NCI-H2081 treated with DMSO at 0.1 percent for 48 hours (cell line): Measurements from ENCODE around the gene KLHL11.

Experiments
- DNase-seq: peaks from one replicate; lab custom pipeline; 2025; lab: John Stamatoyannopoulos, UW

Gene KLHL11, protein sequence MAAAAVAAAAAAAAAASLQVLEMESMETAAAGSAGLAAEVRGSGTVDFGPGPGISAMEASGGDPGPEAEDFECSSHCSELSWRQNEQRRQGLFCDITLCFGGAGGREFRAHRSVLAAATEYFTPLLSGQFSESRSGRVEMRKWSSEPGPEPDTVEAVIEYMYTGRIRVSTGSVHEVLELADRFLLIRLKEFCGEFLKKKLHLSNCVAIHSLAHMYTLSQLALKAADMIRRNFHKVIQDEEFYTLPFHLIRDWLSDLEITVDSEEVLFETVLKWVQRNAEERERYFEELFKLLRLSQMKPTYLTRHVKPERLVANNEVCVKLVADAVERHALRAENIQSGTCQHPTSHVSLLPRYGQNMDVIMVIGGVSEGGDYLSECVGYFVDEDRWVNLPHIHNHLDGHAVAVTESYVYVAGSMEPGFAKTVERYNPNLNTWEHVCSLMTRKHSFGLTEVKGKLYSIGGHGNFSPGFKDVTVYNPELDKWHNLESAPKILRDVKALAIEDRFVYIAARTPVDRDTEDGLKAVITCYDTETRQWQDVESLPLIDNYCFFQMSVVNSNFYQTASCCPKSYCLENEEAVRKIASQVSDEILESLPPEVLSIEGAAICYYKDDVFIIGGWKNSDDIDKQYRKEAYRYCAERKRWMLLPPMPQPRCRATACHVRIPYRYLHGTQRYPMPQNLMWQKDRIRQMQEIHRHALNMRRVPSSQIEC

DNA sequence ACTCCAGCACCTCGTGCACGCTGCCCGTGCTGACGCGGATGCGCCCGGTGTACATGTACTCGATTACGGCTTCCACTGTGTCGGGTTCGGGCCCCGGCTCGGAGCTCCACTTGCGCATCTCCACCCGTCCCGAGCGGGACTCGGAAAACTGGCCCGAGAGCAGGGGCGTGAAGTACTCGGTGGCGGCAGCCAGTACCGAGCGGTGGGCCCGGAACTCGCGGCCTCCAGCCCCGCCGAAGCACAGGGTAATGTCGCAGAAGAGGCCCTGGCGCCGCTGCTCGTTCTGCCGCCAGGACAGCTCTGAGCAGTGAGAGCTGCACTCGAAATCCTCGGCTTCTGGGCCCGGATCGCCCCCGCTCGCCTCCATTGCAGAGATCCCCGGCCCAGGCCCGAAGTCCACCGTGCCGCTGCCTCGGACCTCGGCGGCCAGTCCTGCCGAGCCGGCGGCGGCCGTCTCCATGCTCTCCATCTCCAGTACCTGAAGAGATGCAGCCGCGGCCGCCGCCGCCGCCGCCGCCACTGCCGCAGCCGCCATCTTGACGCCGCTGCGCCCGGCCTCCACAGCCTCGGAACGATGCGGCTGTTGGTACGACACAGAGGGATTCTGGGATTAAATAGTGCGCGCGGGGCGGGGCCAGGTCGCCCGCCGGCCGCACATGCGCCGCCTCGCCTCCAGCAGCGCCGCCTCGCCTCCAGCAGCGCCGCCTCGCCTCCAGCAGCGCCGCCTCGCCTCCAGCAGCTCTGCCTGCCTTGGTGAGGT, at the start of gene KLHL11:
Gene KLHL11 (minus strand): TSS at position 588 of the 760 bp plus-strand sequence. CDS start 53 bp downstream, at position 535.
- peak; percentile 43 for DNase-seq

DNA sequence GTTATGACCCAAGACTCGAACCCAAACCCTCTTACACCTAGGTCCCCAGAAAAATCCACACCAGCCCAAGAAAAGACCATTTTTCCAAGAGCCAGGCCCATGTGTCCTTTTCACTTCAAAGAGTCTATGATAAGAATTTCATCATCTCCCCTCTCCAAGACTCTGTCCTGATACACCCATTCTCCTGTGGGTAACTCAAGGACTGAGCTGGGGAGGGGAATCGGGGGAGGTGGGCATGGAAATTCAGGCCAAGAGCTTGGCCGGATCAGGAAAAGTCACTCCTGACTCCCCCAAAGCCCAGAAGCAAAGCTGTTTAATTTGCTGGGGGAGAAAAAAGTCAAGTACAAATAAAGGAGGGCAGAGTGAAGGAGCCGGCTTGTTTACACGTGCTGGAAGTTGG, 49.8 kb upstream of the KLHL11 start:
- DNase-seq = no peak

DNA sequence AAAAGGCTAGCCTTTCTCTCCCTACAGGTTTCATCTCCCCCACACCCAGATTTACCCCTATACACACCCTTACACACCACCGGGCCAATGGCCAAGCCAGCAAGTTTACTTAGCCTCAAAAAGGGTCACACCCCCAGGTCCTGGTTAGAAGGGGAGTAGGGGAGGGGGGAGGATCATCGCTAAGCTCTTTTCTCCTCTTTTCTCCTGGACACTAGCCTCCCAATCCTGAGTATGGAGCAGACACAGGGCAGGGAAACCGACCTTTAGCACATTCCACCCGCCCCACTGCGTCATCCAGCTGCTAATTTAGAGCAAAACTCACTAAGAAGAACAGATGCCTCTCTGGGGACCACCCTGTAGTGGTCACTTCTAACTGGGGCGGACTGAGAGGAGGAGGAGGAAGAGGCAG, 49.1 kb upstream of the KLHL11 start:
- DNase-seq = no peak

DNA sequence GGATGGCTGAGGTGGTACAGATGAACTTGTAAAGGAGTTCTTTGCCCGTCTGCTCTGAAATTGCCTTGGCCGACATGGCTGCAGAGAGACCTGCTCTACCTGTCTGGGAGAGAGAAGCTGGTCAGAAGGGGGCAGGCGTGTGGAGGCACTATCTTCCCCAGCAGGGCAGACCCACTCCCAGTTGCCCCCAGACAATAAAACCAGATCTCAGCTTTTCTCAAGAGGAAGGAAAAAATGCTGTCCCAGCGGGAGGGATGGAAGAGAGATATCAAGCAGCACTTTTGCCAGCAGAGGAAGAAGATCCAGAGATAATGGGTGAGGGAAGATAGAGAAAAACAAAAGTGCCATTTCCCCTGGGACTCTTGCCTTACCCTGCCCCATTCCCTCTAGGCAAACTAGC, 48.6 kb upstream of the KLHL11 start:
- no peak for DNase-seq

DNA sequence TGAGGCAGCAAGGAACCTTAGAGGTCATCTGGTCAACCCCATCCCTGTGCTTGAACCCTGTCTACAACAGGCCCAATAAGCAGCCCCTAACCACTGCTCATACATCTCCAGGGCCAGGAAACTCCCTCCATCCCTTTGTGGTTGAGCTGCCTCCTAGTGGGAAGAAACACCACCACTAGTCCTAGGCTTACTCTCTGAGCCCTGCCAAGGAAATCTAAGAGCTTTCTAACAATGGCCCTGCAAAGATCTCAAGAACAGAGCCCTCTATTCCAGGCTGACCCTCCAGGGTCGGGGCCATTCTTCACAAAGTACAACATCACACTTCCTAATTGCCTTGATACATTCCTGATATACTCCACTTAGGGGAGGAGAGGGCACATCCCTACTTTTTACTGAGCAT, 47.7 kb upstream of the KLHL11 start:
- DNase-seq = no peak

DNA sequence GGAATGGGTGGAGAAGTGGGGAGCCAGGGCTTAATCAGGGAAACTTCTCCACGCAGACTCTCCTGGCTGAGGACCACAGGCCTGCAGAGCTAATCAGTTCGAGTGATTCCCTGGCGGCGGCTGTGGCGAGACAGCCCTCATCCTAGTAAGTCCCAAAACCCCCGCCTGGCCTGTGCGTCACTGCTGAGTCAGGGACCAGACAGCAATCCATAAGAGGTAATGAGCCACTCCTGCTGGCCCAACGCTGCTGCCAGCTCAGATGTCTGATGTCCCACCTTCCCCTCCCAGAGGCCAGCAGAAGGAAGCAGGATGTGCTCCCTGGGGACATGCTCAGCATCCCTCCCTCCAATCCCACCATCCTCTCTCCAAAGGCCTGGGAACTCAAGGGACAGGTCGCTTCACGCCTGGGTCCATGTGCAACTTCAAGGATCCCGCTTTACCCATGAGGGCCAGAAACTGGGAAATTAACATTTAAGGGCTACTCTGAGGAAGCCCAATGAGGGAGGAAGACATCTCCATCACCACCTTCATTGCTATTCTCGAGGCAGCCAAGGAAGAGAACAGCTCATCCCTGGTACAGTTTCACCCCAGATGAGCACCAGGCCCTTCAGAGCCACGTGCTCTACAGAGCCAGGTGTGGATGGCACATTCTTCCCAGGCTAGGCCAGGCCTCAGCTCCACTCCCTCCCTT, 45.6 kb upstream of the KLHL11 start:
- no peak for DNase-seq

DNA sequence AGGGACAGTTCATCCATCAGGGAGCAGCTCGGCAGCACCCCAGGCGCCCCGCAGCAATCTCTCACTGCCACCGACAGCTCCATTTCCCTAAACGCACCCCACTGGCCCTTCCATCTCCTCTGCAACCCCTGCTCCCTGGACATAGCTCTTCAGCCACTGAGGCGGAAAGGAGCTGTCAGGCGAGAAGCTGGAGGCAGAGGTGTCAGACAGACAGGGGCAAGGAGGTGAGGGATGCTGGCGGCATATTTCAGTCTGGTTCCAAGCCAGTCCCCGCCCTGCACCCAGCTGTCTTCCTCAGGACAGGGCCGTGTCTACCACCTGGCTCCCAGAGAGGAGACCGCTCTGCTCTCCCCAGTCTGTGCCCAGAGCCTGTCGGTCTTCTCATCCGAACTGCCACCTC, 43.9 kb upstream of the KLHL11 start:
- no peak for DNase-seq

DNA sequence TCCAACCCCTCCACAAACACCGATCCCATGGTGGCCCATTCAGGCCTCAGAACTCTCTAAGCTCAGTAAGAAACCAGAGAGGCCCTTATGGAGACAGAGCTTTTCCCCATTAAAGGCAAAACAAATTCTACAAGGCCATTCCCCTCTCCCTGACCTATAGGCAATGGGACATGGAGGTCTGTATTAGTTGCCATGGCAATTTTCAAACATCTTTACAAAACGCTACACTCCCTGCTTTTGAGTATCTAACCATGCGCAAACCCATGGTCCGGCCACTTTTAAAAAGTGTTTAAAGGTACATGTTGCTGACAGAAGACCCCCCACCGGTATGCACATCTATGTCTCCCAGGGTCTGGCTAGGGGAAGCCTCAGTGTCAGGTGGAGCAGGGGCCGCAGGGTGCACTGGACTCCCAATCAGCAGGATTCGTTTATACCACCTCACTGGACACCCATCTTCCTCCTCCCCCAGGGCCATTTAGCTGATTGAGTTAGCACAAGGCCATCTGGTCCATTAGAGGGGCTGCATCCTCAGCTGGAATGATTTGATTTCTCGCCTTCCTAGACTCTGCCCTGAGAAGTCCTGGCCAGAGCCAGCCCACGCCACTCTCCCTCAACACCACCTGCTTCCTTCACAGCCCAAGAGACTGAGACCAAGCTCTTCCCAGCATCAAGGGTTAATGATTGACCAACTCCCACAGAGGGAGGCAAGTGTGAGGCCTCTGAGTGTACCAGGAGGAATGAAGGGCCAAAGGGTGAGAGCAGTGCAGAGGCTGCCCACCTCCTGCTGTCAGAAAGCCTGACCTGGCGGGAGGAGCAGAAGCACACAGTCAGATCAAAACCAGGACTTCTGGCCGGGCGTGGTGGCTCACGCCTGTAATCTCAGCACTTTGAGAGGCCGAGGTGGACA, 42.7 kb upstream of the KLHL11 start:
- DNase-seq = no peak

DNA sequence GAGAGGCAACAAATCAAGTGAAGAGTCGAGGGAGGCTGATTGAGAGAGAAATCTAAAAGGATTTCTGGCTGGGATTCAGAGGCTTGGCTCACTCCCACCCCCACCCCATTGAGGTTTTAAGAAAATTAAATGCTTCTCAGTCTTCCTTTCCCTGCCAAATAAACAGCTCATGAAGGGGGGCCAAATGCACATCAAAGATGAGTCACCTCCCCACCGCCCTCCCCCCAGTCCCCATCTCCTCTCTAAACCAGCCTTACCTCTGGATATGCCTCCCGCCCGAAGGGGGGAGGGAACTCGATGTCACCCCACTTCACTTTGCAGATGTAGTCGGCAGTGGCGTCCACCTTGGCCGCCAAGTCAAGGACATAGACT, 41.9 kb upstream of the KLHL11 start:
- no peak for DNase-seq

DNA sequence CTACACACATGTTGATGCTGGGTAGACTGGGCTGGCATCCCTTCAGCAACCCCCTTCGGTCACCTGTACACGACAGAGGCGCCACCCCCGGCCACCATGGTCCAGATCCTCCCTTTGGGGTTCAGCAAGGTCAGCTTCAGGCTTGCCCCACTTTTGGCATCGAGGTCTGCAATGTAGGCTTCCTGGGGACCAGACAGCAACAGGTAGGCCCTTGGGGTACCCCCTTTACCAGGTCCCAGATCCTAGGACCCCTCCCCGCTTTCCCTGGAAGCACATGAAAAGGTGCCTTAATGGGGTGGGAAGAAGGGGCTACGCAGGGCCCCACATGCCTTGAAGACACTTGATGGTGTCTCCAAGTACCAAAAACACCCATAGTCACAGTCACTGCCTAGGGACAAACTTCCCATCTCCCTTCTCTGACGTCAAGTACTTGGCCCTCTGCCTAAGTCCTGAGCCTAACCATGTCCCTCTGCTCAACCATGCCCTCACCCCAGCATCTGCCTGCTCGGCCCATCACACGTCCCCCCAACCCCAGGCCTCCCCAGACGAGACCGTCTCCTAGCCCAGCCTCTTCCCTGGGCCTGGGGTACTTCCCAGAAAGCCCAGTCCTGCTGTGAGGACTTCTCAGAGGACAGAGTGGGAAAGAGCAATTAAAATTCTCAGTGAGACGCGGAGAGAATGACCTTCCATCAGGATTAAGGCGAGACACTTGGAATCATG, 41.4 kb upstream of the KLHL11 start:
- no peak for DNase-seq

DNA sequence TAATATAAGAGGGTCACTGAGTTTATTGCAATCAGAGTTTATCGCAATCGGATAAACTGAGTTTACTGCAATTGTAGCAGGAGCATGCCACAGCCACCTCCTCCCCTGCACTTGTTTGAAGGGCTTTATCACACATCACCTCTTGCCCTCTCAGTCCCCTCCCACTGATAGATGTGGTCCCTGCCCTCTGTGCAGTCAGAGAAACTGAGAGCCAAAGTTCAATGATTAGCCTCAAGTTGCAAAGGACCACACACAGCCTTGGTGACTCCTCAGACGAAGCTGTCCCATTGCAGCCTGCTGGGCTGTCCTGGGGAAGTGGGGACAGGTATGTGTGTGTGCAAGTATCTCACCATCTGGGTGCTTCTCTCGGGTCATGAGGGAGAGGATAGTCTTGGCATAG, 39.9 kb upstream of the KLHL11 start:
- no peak for DNase-seq

DNA sequence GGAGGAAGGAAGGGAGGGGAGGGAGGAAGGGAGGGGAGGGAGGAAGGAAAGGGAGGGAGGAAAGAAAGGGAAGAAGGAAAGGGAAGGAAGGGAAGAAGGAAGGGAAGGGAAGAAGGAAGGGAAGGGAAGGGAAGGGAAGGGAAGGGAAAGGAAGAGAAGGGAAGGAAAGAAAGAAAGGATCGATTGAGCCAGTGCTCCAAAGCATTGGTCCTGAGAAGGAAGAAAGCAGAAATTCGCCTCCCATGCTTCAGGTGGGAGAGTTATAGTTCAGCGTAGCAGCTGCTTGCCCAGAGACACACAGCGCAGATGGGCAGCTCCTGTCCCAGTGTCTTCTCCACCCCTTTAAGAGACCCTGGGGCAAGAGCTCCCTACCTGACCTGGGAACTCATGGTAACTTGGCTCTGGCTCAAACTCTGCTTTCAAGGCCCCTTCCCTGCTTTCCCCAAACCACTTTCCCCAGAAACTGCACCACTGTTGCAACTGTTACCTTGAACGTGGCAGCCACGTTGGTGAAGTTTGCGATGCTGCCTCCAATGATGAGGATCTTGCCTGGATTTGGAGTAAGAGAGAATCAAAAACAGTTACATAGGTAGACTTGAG, 39.1 kb upstream of the KLHL11 start:
- no peak for DNase-seq

DNA sequence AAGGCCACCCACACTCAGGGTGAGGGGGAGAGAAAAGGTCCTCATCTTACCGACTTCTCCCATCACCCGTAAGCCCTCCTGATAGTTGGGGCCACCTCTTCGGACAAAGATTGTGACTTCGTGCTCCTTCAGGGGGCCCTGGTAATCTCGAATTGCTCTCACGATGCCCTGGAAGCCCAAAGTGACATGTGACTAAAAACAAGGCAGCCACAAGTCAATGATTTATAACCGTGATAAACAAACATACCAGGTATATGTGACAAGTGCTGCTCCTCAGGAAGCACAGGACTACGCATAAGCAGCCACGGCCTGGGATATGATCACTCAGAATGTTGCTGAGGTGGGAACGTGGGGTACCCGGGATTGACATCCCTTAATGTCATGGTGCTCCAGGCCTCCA, 36.4 kb upstream of the KLHL11 start:
- DNase-seq = no peak

DNA sequence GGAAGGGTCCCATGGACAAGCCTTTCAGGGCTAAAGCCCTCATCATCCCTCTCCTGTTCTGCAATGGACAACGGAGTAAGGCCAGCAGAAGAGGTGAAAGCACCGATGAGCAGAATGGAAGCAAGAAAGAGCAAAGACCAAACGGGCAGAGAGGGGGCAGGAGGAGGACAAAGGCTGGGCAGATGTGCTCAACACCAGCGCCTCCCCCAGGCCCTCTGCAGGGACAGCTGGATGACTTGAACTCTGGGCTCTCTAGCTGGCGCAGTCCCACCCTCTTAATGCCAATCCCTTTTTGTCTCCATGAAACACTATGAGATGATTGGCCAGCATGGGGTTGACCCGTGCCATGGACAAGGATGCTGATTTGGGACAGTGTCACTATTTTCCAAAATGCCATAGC, 31.5 kb upstream of the KLHL11 start:
- no peak for DNase-seq

DNA sequence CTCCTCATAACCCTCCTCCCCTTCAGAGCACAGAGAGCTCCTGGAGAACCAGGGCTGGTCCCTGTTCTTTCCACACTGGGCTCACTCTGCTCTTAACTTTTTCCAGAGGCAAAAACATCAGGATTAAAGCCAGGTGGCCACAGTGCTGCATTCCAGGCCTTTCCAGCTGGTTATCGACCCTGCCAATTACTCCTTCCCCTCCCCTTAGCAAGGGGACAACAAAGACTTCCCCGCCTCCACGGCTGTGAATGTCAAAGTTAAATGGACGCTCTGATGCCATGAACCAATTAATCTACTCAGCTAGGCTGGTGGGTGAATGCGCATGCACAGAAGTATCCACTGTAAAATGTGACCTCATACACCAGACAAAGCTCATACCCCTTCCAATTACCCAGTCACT, 30.4 kb upstream of the KLHL11 start:
- DNase-seq = no peak

DNA sequence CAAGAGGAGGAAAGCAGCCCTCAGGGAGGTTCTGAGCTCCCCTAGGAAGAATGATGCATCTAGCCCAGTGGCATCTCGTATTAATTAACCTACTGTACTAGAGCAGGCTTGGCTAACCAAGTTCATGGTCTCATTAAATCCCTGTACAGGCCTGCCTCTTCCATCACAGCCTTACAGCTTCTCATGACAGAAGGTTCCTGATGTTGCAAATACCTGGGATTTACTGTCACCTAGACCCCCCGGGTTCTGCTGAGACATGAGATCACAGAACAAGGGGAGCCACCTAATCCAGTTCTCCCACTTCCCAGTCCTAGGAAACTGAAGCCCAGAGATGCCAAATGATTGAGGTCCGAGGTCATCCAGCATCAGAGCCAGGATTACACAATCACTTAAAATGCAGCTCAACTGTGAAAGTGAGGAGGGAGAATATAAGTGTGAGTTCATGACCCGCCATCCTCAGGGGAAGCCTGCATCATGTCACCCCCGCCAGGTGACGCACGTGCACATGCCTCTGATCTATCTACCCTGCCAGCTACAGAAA, 29.6 kb upstream of the KLHL11 start:
- no peak for DNase-seq

DNA sequence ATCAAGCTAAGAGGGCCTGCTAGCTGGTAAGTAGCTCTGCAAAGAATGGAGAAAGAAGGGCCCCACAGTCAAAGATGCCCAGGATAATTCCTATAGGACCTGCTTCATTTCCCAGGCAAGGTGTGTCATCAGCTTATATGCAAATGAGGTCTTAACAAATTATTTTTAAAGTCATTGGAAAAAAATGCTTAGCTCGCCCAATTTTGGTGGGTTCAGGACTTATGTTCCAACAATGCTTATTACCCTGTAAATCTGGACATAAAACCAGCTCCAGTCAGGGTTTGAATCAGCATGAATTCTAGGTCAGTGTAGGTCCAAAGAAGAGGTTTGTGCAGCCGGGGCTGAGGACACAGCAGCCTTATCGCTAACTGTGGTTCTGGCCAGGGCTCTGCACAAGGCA, 28.2 kb upstream of the KLHL11 start:
- no peak for DNase-seq

DNA sequence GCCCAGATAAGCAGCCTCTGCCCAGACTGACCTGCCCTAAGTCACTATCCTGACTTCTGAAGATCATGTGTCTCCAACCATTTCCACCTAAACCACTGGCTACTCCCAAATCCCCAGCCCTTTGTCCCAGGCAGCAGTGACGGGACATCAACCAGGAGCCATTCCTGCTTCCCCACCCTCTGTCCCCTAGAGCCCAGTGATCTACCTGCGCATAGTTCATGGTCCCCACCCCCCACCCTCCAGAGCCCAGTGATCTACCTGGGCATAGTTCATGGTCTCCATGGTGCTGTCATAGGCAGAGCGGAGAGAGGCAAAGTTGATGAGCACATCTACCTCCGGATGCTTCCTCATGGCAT, 26.8 kb upstream of the KLHL11 start:
- no peak for DNase-seq

DNA sequence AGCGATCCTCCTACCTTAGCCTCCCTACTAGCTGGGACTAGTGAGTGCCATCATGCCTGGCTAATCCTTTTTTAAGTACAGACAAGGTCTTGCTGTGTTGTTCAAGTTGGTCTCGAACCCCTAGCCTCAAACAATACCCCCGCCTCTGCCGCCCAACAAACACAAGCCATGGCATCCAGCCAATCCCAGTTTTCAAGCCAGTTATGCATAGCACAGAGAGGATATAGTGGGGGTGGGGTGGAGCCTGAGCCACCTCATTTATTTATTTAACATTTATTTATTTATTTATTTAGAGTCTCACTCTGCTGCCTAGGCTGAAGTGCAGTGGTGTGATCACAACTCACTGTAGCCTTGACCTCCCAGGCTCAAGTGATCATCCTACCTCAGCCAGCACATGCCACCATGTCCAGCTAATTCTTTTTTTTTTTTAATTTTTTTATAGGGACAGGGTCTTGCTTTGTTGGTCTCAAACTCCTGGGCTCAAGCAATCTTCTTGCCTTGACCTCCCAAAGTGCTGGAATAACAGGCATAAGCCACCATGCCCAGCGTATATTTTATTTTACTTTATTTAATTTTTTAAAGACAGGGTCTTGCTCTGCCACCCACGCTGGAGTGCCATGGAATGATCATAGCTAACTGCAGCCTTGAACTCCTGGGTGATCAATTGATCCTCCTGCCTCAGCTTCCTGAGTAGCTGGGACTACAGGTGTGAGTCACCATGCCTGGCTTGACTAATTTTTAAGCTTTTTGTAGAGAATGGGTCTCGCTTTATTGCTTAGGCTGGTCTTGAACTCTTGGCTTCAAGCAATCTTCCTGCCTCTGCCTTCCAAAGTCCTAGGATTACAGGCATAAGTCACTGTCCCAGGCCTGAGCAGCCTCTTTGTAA, 26.2 kb upstream of the KLHL11 start:
- no peak for DNase-seq
